ENCODE data around the gene PPFIA2. TPM values are rescaled to one million over a fixed set of nuclear protein-coding genes. Genes with fewer than 3 reads are reported as not detected.

PPFIA2 gene
- total RNA-seq, 1 experiment from 2014 or later = 1.1 TPM

GRCh38 chr12:81249976-81250375, 509.2 kb downstream of the PPFIA2 start:
- CTCF ChIA-PET = no interaction called here
- no peaks in the 10 kb centered on the region for H3K9me3 Mint-ChIP-seq
- no peak for ATAC-seq

More at GRCh38 chr12:81249976-81250375, 509.2 kb downstream of the PPFIA2 start:
- no peak for DNase-seq (ENCODE audit: low spot score)
- TF ChIP-seq FOXK1 (CRISPR knock-in tag; IDR thresholded peaks at IDR 0.05) (no peak), ZNF512 (CRISPR knock-in tag; IDR thresholded peaks at IDR 0.05; ENCODE audit: borderline replicate concordance) (no peak), ZNF532 (CRISPR knock-in tag; IDR thresholded peaks at IDR 0.05; ENCODE audit: borderline replicate concordance) (no peak), USF2 (CRISPR knock-in tag; IDR thresholded peaks at IDR 0.05) (no peak), NR1H2 (CRISPR knock-in tag; IDR thresholded peaks at IDR 0.05) (no peak), TEAD4 (CRISPR knock-in tag; IDR thresholded peaks at IDR 0.05) (no peak), ZNF396 (CRISPR knock-in tag; IDR thresholded peaks at IDR 0.05; ENCODE audit: borderline replicate concordance) (no peak), HMGXB4 (CRISPR knock-in tag; IDR thresholded peaks at IDR 0.05) (no peak), TEAD1 (CRISPR knock-in tag; IDR thresholded peaks at IDR 0.05) (no peak), ZNF317 (CRISPR knock-in tag; IDR thresholded peaks at IDR 0.05; ENCODE audit: borderline replicate concordance, low read depth) (no peak), ATF6 (CRISPR knock-in tag; IDR thresholded peaks at IDR 0.05) (no peak), CDX4 (CRISPR knock-in tag; IDR thresholded peaks at IDR 0.05; ENCODE audit: borderline replicate concordance) (no peak), PRDM15 (CRISPR knock-in tag; IDR thresholded peaks at IDR 0.05) (no peak), JAZF1 (CRISPR knock-in tag; IDR thresholded peaks at IDR 0.05) (no peak), KAT7 (CRISPR knock-in tag; IDR thresholded peaks at IDR 0.05; ENCODE audit: borderline replicate concordance) (no peak)
- Mint-ChIP-seq H3K27me3 (ENCODE audit: low read depth) (no peaks in the 10 kb centered on the region), H3K36me3 (no peaks in the 10 kb centered on the region), H3K27ac (no peak overlapping the region), H3K4me3 (no peak overlapping the region), H3K4me1 (peaks cover 12% of the 10 kb centered on the region)
- POLR2A ChIA-PET = no interaction called here

All from WTC11 (cell line).